Loucy (cell line): ENCODE data around the gene TSPAN17.

Experiments
- H2AFZ ChIP-seq: fragments of 200-600 bp; sonication (generic); 2 replicates; pipeline ENCODE4 v1.6.0; 2016; ENCODE audit warnings: antibody characterized with exemption, mild to moderate bottlenecking, low read length, moderate library complexity
- H3F3A ChIP-seq: fragments of 200-600 bp; 2 replicates; pipeline ENCODE4 v1.6.0; 2016; ENCODE audit warnings: antibody characterized with exemption, low read depth, mild to moderate bottlenecking
- H3K27me3 ChIP-seq: fragments of 200-600 bp; sonication (generic); 2 replicates; pipeline ENCODE4 v1.6.1; 2014; ENCODE audit warnings: low read length, mild to moderate bottlenecking; ENCODE audit not compliant: insufficient read depth, poor library complexity, severe bottlenecking
- H3K36me3 ChIP-seq: fragments of 200-600 bp; sonication (generic); 2 replicates; pipeline ENCODE4 v1.6.1; 2016; ENCODE audit warnings: low read length; ENCODE audit not compliant: insufficient read depth
- H3K4me1 ChIP-seq: fragments of 200-600 bp; sonication (generic); 2 replicates; pipeline ENCODE4 v1.5.1; 2014; ENCODE audit warnings: low read length, mild to moderate bottlenecking; ENCODE audit not compliant: insufficient read depth, poor library complexity, severe bottlenecking
- H3K4me2 ChIP-seq: fragments of 200-600 bp; sonication (generic); 2 replicates; pipeline ENCODE4 v1.6.0; 2014; ENCODE audit warnings: antibody characterized with exemption, low read length, low read depth, mild to moderate bottlenecking; ENCODE audit not compliant: poor library complexity, severe bottlenecking
- H3K4me3 ChIP-seq: fragments of 200-600 bp; sonication (generic); 2 replicates; pipeline ENCODE4 v1.5.1; 2014; ENCODE audit warnings: low read length, mild to moderate bottlenecking, mixed read lengths; ENCODE audit not compliant: poor library complexity, severe bottlenecking
- H3K79me2 ChIP-seq: fragments of 200-600 bp; sonication (generic); 2 replicates; pipeline ENCODE4 v1.6.1; 2014; ENCODE audit warnings: low read length; ENCODE audit not compliant: insufficient read depth
- H3K9ac ChIP-seq: fragments of 200-600 bp; sonication (generic); 2 replicates; pipeline ENCODE4 v1.6.0; 2014; ENCODE audit warnings: mild to moderate bottlenecking, low read depth, low read length, moderate library complexity; ENCODE audit not compliant: poor library complexity, severe bottlenecking
- H3K9me2 ChIP-seq: fragments of 200-600 bp; sonication (generic); replicated peaks from 2 replicates; pipeline ENCODE4 v1.6.1; 2016; ENCODE audit warnings: low read depth, low read length, mixed read lengths
- H3K9me3 ChIP-seq: fragments of 200-600 bp; sonication (generic); 2 replicates; pipeline ENCODE4 v1.6.1; 2014; ENCODE audit warnings: mild to moderate bottlenecking, antibody characterized with exemption, low read length, low read depth; ENCODE audit not compliant: insufficient read depth
- H4K20me1 ChIP-seq: fragments of 200-600 bp; sonication (generic); 2 replicates; pipeline ENCODE4 v1.6.0; 2014; ENCODE audit warnings: antibody characterized with exemption, low read length, mild to moderate bottlenecking; ENCODE audit not compliant: insufficient read depth, poor library complexity, severe bottlenecking
- CTCF ChIP-seq: fragments of 200-600 bp; sonication (generic); conservative IDR thresholded peaks from 2 replicates; pipeline ENCODE4 v1.5.1; 2014; ENCODE audit warnings: mild to moderate bottlenecking, antibody characterized with exemption, low read length
- EZH2phosphoT487 ChIP-seq: fragments of 200-600 bp; IDR thresholded peaks from 2 replicates; pipeline ENCODE4 v1.6.1; 2018; ENCODE audit warnings: antibody characterized with exemption, mild to moderate bottlenecking, moderate library complexity, borderline replicate concordance

TSPAN17 gene

GRCh38 chr5:176629317-176629852, 17.9 kb upstream of the TSPAN17 start:
- H3K4me3 ChIP-seq: no peak overlapping the region

GRCh38 chr5:176629853-176630680, 17.2 kb upstream of the TSPAN17 start, which contains the start of the genes EIF4E1B and SNCB:
Gene EIF4E1B (plus strand): TSS chr5:176630675. CDS start chr5:176642788, 12,113 bp downstream.
Gene SNCB (minus strand): TSS chr5:176630534. CDS start chr5:176629654, 880 bp downstream.
- Histone ChIP-seq H3K4me2 (no peak within 1 kb of the TSS), H3K36me3 (no peaks in the 10 kb centered on the region), H3K9me3 (no peaks in the 10 kb centered on the region), H3K27me3 (no peaks in the 10 kb centered on the region), H3K79me2 (no peaks in the 10 kb centered on the region), H3K4me3 (no peak within 1 kb of the TSS), H4K20me1 (no peaks in the 10 kb centered on the region), H2AFZ (no peak within 1 kb of the TSS), H3K9me2 (no peaks in the 10 kb centered on the region), H3F3A (no peaks in the 10 kb centered on the region), H3K4me1 (no peaks in the 10 kb centered on the region), H3K9ac (no peak within 1 kb of the TSS)
- TF ChIP-seq EZH2phosphoT487: no peak
- no peak for TF ChIP-seq CTCF

More at GRCh38 chr5:176629317-176629852, 17.9 kb upstream of the TSPAN17 start:
- Histone ChIP-seq H2AFZ (no peak overlapping the region), H3K9me3 (no peaks in the 10 kb centered on the region), H3K79me2 (no peaks in the 10 kb centered on the region), H3K4me1 (no peaks in the 10 kb centered on the region), H3K4me2 (no peak overlapping the region), H4K20me1 (no peaks in the 10 kb centered on the region), H3K9ac (no peak overlapping the region), H3K27me3 (no peaks in the 10 kb centered on the region), H3F3A (no peaks in the 10 kb centered on the region), H3K36me3 (no peaks in the 10 kb centered on the region), H3K9me2 (no peaks in the 10 kb centered on the region)
- TF ChIP-seq CTCF (no peak), EZH2phosphoT487 (no peak)

GRCh38 chr5:176630681-176631222, 16.5 kb upstream of the TSPAN17 start:
- TF ChIP-seq CTCF: no peak
- no peak for TF ChIP-seq EZH2phosphoT487
- H3K27me3 ChIP-seq: no peaks in the 10 kb centered on the region
- H3K4me2 ChIP-seq: no peak overlapping the region
- H3K4me3 ChIP-seq: no peak overlapping the region
- no peaks in the 10 kb centered on the region for H3K36me3 ChIP-seq
- H3K9me3 ChIP-seq: no peaks in the 10 kb centered on the region
- no peaks in the 10 kb centered on the region for H3K9me2 ChIP-seq
- H3K4me1 ChIP-seq: no peaks in the 10 kb centered on the region
- no peak overlapping the region for H2AFZ ChIP-seq
- no peaks in the 10 kb centered on the region for H3K79me2 ChIP-seq
- no peak overlapping the region for H3K9ac ChIP-seq
- H4K20me1 ChIP-seq: no peaks in the 10 kb centered on the region
- no peaks in the 10 kb centered on the region for H3F3A ChIP-seq
